ENCODE results near the gene SLCO1A2.
"Not testable (repeated sequence)": the region's sequence is repeated elsewhere in the genome, so short reads cannot be mapped to it uniquely, and the experiment has no call there.

GRCh38 chr12:21360632-21361031 lies 25.9 kb upstream of the SLCO1A2 start:
- TF ChIP-seq POLR2AphosphoS5 (IDR thresholded peaks at IDR 0.05; ENCODE audit: low read depth); CTCF (conservative IDR thresholded peaks at IDR 0.05; ENCODE audit: low read depth in 2 of 2); EZH2 (IDR thresholded peaks at IDR 0.05; ENCODE audit: low read depth, unreplicated experiment); ZNF114 (CRISPR knock-in tag; IDR thresholded peaks at IDR 0.05); EZH2phosphoT487 (IDR thresholded peaks at IDR 0.05; ENCODE audit: unreplicated experiment): not testable (repeated sequence)

Data from GM23338 (cell line).